Measurements from ENCODE around the gene CCDC13.
A peak's percentile ranks its signal among the peaks of the same experiment; 100 is the strongest.

Gene CCDC13

GRCh38 chr3:42752441-42752840, 20.6 kb downstream of the CCDC13 start:
- no peak for DNase-seq

GRCh38 chr3:42751609-42752008, 21.4 kb downstream of the CCDC13 start:
- no peak for DNase-seq

- DNase-seq, result no peak
Measured at GRCh38 chr3:42750834-42751233, 22.2 kb downstream of the CCDC13 start.

GRCh38 chr3:42749753-42750231, 23.3 kb downstream of the CCDC13 start:
- peak; percentile 70 for DNase-seq

GRCh38 chr3:42749025-42749752, 23.9 kb downstream of the CCDC13 start:
- DNase-seq, result peak; percentile 15

GRCh38 chr3:42747581-42747980, 25.5 kb downstream of the CCDC13 start:
- peak; percentile 12 for DNase-seq

- no peak for DNase-seq
Measured at GRCh38 chr3:42746455-42747450, 26.3 kb downstream of the CCDC13 start.

GRCh38 chr3:42745776-42746454, 27.1 kb downstream of the CCDC13 start:
- no peak for DNase-seq

- no peak for DNase-seq
Measured at GRCh38 chr3:42745291-42745745, 27.7 kb downstream of the CCDC13 start.

- no peak for DNase-seq
Measured at GRCh38 chr3:42743204-42743995, 29.7 kb downstream of the CCDC13 start.

GRCh38 chr3:42742688-42743087, 30.4 kb downstream of the CCDC13 start:
- DNase-seq, result no peak

GRCh38 chr3:42742259-42742658, 30.8 kb downstream of the CCDC13 start:
- no peak for DNase-seq

GRCh38 chr3:42741796-42742195, 31.3 kb downstream of the CCDC13 start:
- no peak for DNase-seq

GRCh38 chr3:42739401-42740158, 33.5 kb downstream of the CCDC13 start:
- peak; percentile 37 for DNase-seq

- no peak for DNase-seq
Measured at GRCh38 chr3:42736531-42736930, 36.5 kb downstream of the CCDC13 start.

- DNase-seq, result no peak
Measured at GRCh38 chr3:42736081-42736480, 37.0 kb downstream of the CCDC13 start.

GRCh38 chr3:42735615-42736014, 37.4 kb downstream of the CCDC13 start:
- DNase-seq, result no peak

GRCh38 chr3:42735019-42735418, 38.0 kb downstream of the CCDC13 start:
- no peak for DNase-seq

GRCh38 chr3:42734263-42734860, 38.7 kb downstream of the CCDC13 start:
- DNase-seq, result no peak

GRCh38 chr3:42733501-42734262, 39.4 kb downstream of the CCDC13 start:
- DNase-seq, result no peak
